Activated T-helper 17 cell treated with anti-CD3 and anti-CD28 coated beads, Interleukin-2, amount 50 U/mL, for 72 hours (primary cell): Measurements from ENCODE around the gene TMBIM6. TPM values are rescaled to one million over a fixed set of nuclear protein-coding genes. Genes with fewer than 3 reads are reported as not detected.
"Not testable (repeated sequence)": the region's sequence is repeated elsewhere in the genome, so short reads cannot be mapped to it uniquely, and the experiment has no call there.

Experiments used
- ATAC-seq: fragments of 150-1000 bp; cut with Tn5 transposase; replicated peaks from 2 replicates; pipeline ENCODE4 v1.10.0; 2021; ENCODE audit warnings: mild to moderate bottlenecking, moderate library complexity
- H3K27ac Mint-ChIP-seq: one replicate; pipeline ENCODE4 v1.8.0; 2022; ENCODE audit warnings: mixed read lengths
- H3K27me3 Mint-ChIP-seq: one replicate; pipeline ENCODE4 v1.8.0; 2022; ENCODE audit warnings: mixed read lengths
- H3K36me3 Mint-ChIP-seq: one replicate; pipeline ENCODE4 v1.8.0; 2022; ENCODE audit warnings: low read depth, mild to moderate bottlenecking, mixed read lengths
- H3K4me1 Mint-ChIP-seq: one replicate; pipeline ENCODE4 v1.8.0; 2022; ENCODE audit warnings: mixed read lengths
- H3K4me3 Mint-ChIP-seq: one replicate; pipeline ENCODE4 v1.8.0; 2022; ENCODE audit warnings: mild to moderate bottlenecking, mixed read lengths
- H3K9me3 Mint-ChIP-seq: one replicate; pipeline ENCODE4 v1.8.0; 2022; ENCODE audit warnings: mixed read lengths
- total RNA-seq, 2 donors: library from RNA; stranded (reverse); gene quantifications; one replicate each; pipeline ENCODE4 v1.2.3, GENCODE V29; 2022

Gene TMBIM6
- total RNA-seq, 2 donors from 2014 or later, result 407 to 411 TPM

- Mint-ChIP-seq H3K27me3 (peaks cover 14% of the 10 kb centered on the region), H3K4me1 (peaks cover 33% of the 10 kb centered on the region), H3K4me3 (peak overlapping the region; percentile 68), H3K36me3 (peaks cover 4% of the 10 kb centered on the region), H3K9me3 (no peaks in the 10 kb centered on the region), H3K27ac (peak overlapping the region; percentile 72)
- ATAC-seq, result no peak
Observed at GRCh38 chr12:49707812-49708147, 33.6 kb upstream of the TMBIM6 start.

GRCh38 chr12:49708851-49709250, 32.5 kb upstream of the TMBIM6 start:
- Mint-ChIP-seq H3K4me1 (peaks cover 23% of the 10 kb centered on the region), H3K9me3 (no peaks in the 10 kb centered on the region), H3K36me3 (peaks cover 4% of the 10 kb centered on the region), H3K27ac (no peak overlapping the region), H3K4me3 (no peak overlapping the region), H3K27me3 (peaks cover 15% of the 10 kb centered on the region)
- no peak for ATAC-seq

- not testable (repeated sequence) for H3K27ac Mint-ChIP-seq, H3K4me3 Mint-ChIP-seq, H3K36me3 Mint-ChIP-seq, H3K9me3 Mint-ChIP-seq, H3K4me1 Mint-ChIP-seq, ATAC-seq
- H3K27me3 Mint-ChIP-seq, result peaks cover 20% of the 10 kb centered on the region
Observed at GRCh38 chr12:49713952-49714351, 27.4 kb upstream of the TMBIM6 start.

GRCh38 chr12:49716553-49716952, 24.8 kb upstream of the TMBIM6 start:
- Mint-ChIP-seq H3K27me3 (peaks cover 12% of the 10 kb centered on the region), H3K9me3 (no peaks in the 10 kb centered on the region), H3K27ac (no peak overlapping the region), H3K4me1 (no peaks in the 10 kb centered on the region), H3K4me3 (no peak overlapping the region), H3K36me3 (no peaks in the 10 kb centered on the region)
- no peak for ATAC-seq

- not testable (repeated sequence) for H3K4me3 Mint-ChIP-seq
Observed at GRCh38 chr12:49717800-49718199, 23.6 kb upstream of the TMBIM6 start.

GRCh38 chr12:49720214-49720613, 21.1 kb upstream of the TMBIM6 start:
- no peaks in the 10 kb centered on the region for H3K9me3 Mint-ChIP-seq
- no peak overlapping the region for H3K27ac Mint-ChIP-seq
- H3K4me3 Mint-ChIP-seq, result no peak overlapping the region
- H3K27me3 Mint-ChIP-seq, result peaks cover 12% of the 10 kb centered on the region
- H3K36me3 Mint-ChIP-seq, result no peaks in the 10 kb centered on the region
- no peak for ATAC-seq
- no peaks in the 10 kb centered on the region for H3K4me1 Mint-ChIP-seq

More at GRCh38 chr12:49717800-49718199, 23.6 kb upstream of the TMBIM6 start:
- not testable (repeated sequence) for H3K9me3 Mint-ChIP-seq, ATAC-seq, H3K27ac Mint-ChIP-seq, H3K4me1 Mint-ChIP-seq, H3K27me3 Mint-ChIP-seq, H3K36me3 Mint-ChIP-seq

- H3K27me3 Mint-ChIP-seq, H3K27ac Mint-ChIP-seq: not testable (repeated sequence)
Observed at GRCh38 chr12:49721355-49721754, 20.0 kb upstream of the TMBIM6 start.

GRCh38 chr12:49728446-49728845, 12.9 kb upstream of the TMBIM6 start:
- Mint-ChIP-seq H3K27me3 (peaks cover 7% of the 10 kb centered on the region), H3K27ac (no peak overlapping the region), H3K36me3 (no peaks in the 10 kb centered on the region), H3K4me1 (no peaks in the 10 kb centered on the region), H3K9me3 (no peaks in the 10 kb centered on the region), H3K4me3 (no peak overlapping the region)
- no peak for ATAC-seq

More at GRCh38 chr12:49721355-49721754, 20.0 kb upstream of the TMBIM6 start:
- not testable (repeated sequence) for H3K4me1 Mint-ChIP-seq, H3K4me3 Mint-ChIP-seq, H3K9me3 Mint-ChIP-seq, H3K36me3 Mint-ChIP-seq, ATAC-seq

- no peak overlapping the region for H3K27ac Mint-ChIP-seq
- no peaks in the 10 kb centered on the region for H3K36me3 Mint-ChIP-seq
- H3K27me3 Mint-ChIP-seq, result no peaks in the 10 kb centered on the region
- peaks cover 3% of the 10 kb centered on the region for H3K9me3 Mint-ChIP-seq
- no peak overlapping the region for H3K4me3 Mint-ChIP-seq
- ATAC-seq, result no peak
- no peaks in the 10 kb centered on the region for H3K4me1 Mint-ChIP-seq
Observed at GRCh38 chr12:49730050-49730449, 11.3 kb upstream of the TMBIM6 start.

GRCh38 chr12:49730568-49731101, 10.7 kb upstream of the TMBIM6 start:
- H3K36me3 Mint-ChIP-seq, result no peaks in the 10 kb centered on the region
- no peaks in the 10 kb centered on the region for H3K27me3 Mint-ChIP-seq
- peaks cover 7% of the 10 kb centered on the region for H3K9me3 Mint-ChIP-seq
- no peak overlapping the region for H3K4me3 Mint-ChIP-seq
- no peak overlapping the region for H3K27ac Mint-ChIP-seq
- no peak for ATAC-seq
- H3K4me1 Mint-ChIP-seq, result no peaks in the 10 kb centered on the region

GRCh38 chr12:49733219-49734017, 7.9 kb upstream of the TMBIM6 start:
- Mint-ChIP-seq H3K27me3 (no peaks in the 10 kb centered on the region), H3K27ac (no peak overlapping the region)

GRCh38 chr12:49734900-49735299, 6.5 kb upstream of the TMBIM6 start:
- H3K4me1 Mint-ChIP-seq, ATAC-seq, H3K36me3 Mint-ChIP-seq, H3K4me3 Mint-ChIP-seq, H3K27me3 Mint-ChIP-seq, H3K9me3 Mint-ChIP-seq, H3K27ac Mint-ChIP-seq: not testable (repeated sequence)

More at GRCh38 chr12:49733219-49734017, 7.9 kb upstream of the TMBIM6 start:
- no peaks in the 10 kb centered on the region for H3K36me3 Mint-ChIP-seq
- no peak for ATAC-seq
- peaks cover 7% of the 10 kb centered on the region for H3K9me3 Mint-ChIP-seq
- no peak overlapping the region for H3K4me3 Mint-ChIP-seq
- no peaks in the 10 kb centered on the region for H3K4me1 Mint-ChIP-seq

- ATAC-seq, H3K27me3 Mint-ChIP-seq, H3K4me3 Mint-ChIP-seq, H3K4me1 Mint-ChIP-seq, H3K9me3 Mint-ChIP-seq, H3K27ac Mint-ChIP-seq: not testable (repeated sequence)
- H3K36me3 Mint-ChIP-seq, result peaks cover 29% of the 10 kb centered on the region
Observed at GRCh38 chr12:49738721-49739120, 2.6 kb upstream of the TMBIM6 start.

- H3K9me3 Mint-ChIP-seq, H3K27ac Mint-ChIP-seq, H3K4me3 Mint-ChIP-seq, ATAC-seq, H3K27me3 Mint-ChIP-seq: not testable (repeated sequence)
- Mint-ChIP-seq H3K36me3 (peaks cover 44% of the 10 kb centered on the region), H3K4me1 (peaks cover 22% of the 10 kb centered on the region)
Observed at GRCh38 chr12:49740277-49740676, 1.1 kb upstream of the TMBIM6 start.

- no peaks in the 10 kb centered on the region for H3K27me3 Mint-ChIP-seq
- H3K9me3 Mint-ChIP-seq, result no peaks in the 10 kb centered on the region
- peaks cover 30% of the 10 kb centered on the region for H3K4me1 Mint-ChIP-seq
- peak overlapping the region; percentile 99 for H3K27ac Mint-ChIP-seq
- peak overlapping the region; percentile 89 for H3K4me3 Mint-ChIP-seq
- H3K36me3 Mint-ChIP-seq, result peaks cover 62% of the 10 kb centered on the region
- ATAC-seq, result peak; percentile 82
Observed at GRCh38 chr12:49741882-49742620, 694 bp downstream of the TMBIM6 start.
